HepG2 (cell line): Measurements from ENCODE around the gene TJP2. TPM values are rescaled to one million over a fixed set of nuclear protein-coding genes. Genes with fewer than 3 reads are reported as not detected.
A peak's percentile ranks its signal among the peaks of the same experiment; 100 is the strongest.

Experiments
- PAF1 ChIP-seq: IDR thresholded peaks from 2 replicates; pipeline ENCODE4 v1.6.1; 2016; ENCODE audit warnings: missing genetic modification reagents, missing compliant biosample characterization
- TBX2 ChIP-seq: sonication (generic); formaldehyde crosslinking; IDR thresholded peaks from 2 replicates; pipeline ENCODE4 v1.5.0; 2020; ENCODE audit warnings: missing genetic modification reagents, mild to moderate bottlenecking, borderline replicate concordance
- WIZ ChIP-seq: sonication (generic); formaldehyde crosslinking; IDR thresholded peaks from 2 replicates; pipeline ENCODE4 v1.5.1; 2020; ENCODE audit warnings: mild to moderate bottlenecking, missing genetic modification reagents
- polyA plus RNA-seq, 8 experiments: library from polyadenylated mRNA; depleted of rRNA in 3 of 8; stranded (reverse) in 7 of 8; unstranded in 1 of 8; fragments of >200 nt; fragmentation: Illumina TruSeq in 4 of 8; extraction: Trizol in 4 of 8; gene quantifications; 2 replicates each; pipeline versions ENCODE4 v1.2.1 to v1.2.3, GENCODE V29; 2011 to 2016; ENCODE audit warnings: low read depth in 4 of 8, missing spikeins in 1 of 8, mixed read lengths in 1 of 8; ENCODE audit not compliant: insufficient read depth in 1 of 8
- total RNA-seq, 5 experiments: library from RNA; depleted of rRNA; stranded (reverse); fragments of >200 nt; fragmentation: Illumina TruSeq; extraction: Trizol; gene quantifications; 2 replicates each; pipeline ENCODE4 v1.2.3, GENCODE V29; 2016; ENCODE audit warnings: low read depth in 1 of 5
- TF ChIP-seq, protein P1 (sequence below): sonication (generic); formaldehyde crosslinking; IDR thresholded peaks from 2 replicates; pipeline ENCODE4 v1.4.0; 2020; ENCODE audit warnings: missing genetic modification reagents, borderline replicate concordance
- TF ChIP-seq, protein P2 (sequence below): IDR thresholded peaks from 2 replicates; pipeline ENCODE4 v1.6.1; 2012; ENCODE audit warnings: low read length, improper control_type of control experiment
- TF ChIP-seq, protein P3 (sequence below): sonication (generic); formaldehyde crosslinking; IDR thresholded peaks from 2 replicates; pipeline ENCODE4 v1.9.0; 2022; ENCODE audit warnings: low read depth, missing genetic modification reagents
- TF ChIP-seq, protein P4 (sequence below): sonication (generic); formaldehyde crosslinking; IDR thresholded peaks from 2 replicates; pipeline ENCODE4 v1.4.0; 2020; ENCODE audit warnings: missing genetic modification reagents, borderline replicate concordance
- TF ChIP-seq, protein P5 (sequence below): sonication (generic); formaldehyde crosslinking; IDR thresholded peaks from 2 replicates; pipeline ENCODE4 v1.4.0; 2020; ENCODE audit warnings: mild to moderate bottlenecking, missing genetic modification reagents

TJP2 gene
- total and polyA plus RNA-seq, 2 of the 13 experiments (the other 11 are each of a cell fraction or from before 2014, with no cell fraction given) = 109 to 110 TPM

DNA sequence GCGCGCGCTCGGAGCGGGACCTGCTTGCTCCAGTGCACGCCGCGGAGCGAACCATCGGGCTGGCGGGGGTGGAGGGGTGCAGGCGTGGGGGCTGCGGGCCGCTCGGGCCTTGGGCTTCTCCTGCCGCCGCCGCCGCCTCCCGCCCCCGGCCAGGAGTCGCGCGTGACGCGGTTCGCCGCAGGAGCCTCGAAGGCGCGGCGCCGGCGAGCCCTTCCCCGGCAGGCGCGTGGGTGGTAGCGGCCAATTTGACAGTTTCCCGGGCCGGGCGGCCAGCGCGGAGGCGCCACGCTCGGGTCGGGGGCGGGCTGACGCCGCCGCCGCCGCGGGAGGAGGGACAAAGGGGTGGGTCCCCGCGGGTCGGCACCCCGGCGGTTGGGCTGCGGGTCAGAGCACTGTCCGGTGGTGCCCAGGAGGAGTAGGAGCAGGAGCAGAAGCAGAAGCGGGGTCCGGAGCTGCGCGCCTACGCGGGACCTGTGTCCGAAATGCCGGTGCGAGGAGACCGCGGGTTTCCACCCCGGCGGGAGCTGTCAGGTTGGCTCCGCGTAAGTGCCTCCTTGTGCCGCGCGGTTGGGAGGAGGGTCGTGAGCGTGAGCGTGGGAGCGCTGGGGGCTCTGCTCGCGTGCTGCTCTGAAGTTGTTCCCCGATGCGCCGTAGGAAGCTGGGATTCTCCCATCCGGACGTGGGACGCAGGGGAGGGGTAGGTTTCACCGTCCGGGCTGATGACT lies at the start of gene TJP2 (continued):
- TF ChIP-seq, protein P1, sequence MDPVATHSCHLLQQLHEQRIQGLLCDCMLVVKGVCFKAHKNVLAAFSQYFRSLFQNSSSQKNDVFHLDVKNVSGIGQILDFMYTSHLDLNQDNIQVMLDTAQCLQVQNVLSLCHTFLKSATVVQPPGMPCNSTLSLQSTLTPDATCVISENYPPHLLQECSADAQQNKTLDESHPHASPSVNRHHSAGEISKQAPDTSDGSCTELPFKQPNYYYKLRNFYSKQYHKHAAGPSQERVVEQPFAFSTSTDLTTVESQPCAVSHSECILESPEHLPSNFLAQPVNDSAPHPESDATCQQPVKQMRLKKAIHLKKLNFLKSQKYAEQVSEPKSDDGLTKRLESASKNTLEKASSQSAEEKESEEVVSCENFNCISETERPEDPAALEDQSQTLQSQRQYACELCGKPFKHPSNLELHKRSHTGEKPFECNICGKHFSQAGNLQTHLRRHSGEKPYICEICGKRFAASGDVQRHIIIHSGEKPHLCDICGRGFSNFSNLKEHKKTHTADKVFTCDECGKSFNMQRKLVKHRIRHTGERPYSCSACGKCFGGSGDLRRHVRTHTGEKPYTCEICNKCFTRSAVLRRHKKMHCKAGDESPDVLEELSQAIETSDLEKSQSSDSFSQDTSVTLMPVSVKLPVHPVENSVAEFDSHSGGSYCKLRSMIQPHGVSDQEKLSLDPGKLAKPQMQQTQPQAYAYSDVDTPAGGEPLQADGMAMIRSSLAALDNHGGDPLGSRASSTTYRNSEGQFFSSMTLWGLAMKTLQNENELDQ (CRISPR knock-in tag) = no peak
- TF ChIP-seq TBX2 = peak; percentile 73; the same call in 1 of the 2 replicates
- TF ChIP-seq, protein P2, sequence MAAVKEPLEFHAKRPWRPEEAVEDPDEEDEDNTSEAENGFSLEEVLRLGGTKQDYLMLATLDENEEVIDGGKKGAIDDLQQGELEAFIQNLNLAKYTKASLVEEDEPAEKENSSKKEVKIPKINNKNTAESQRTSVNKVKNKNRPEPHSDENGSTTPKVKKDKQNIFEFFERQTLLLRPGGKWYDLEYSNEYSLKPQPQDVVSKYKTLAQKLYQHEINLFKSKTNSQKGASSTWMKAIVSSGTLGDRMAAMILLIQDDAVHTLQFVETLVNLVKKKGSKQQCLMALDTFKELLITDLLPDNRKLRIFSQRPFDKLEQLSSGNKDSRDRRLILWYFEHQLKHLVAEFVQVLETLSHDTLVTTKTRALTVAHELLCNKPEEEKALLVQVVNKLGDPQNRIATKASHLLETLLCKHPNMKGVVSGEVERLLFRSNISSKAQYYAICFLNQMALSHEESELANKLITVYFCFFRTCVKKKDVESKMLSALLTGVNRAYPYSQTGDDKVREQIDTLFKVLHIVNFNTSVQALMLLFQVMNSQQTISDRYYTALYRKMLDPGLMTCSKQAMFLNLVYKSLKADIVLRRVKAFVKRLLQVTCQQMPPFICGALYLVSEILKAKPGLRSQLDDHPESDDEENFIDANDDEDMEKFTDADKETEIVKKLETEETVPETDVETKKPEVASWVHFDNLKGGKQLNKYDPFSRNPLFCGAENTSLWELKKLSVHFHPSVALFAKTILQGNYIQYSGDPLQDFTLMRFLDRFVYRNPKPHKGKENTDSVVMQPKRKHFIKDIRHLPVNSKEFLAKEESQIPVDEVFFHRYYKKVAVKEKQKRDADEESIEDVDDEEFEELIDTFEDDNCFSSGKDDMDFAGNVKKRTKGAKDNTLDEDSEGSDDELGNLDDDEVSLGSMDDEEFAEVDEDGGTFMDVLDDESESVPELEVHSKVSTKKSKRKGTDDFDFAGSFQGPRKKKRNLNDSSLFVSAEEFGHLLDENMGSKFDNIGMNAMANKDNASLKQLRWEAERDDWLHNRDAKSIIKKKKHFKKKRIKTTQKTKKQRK = no peak
- TF ChIP-seq WIZ (CRISPR knock-in tag) = no peak
- TF ChIP-seq, protein P3, sequence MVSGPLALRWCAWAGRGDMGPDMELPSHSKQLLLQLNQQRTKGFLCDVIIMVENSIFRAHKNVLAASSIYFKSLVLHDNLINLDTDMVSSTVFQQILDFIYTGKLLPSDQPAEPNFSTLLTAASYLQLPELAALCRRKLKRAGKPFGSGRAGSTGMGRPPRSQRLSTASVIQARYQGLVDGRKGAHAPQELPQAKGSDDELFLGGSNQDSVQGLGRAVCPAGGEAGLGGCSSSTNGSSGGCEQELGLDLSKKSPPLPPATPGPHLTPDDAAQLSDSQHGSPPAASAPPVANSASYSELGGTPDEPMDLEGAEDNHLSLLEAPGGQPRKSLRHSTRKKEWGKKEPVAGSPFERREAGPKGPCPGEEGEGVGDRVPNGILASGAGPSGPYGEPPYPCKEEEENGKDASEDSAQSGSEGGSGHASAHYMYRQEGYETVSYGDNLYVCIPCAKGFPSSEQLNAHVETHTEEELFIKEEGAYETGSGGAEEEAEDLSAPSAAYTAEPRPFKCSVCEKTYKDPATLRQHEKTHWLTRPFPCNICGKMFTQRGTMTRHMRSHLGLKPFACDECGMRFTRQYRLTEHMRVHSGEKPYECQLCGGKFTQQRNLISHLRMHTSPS (CRISPR knock-in tag) = no peak
- TF ChIP-seq, protein P4, sequence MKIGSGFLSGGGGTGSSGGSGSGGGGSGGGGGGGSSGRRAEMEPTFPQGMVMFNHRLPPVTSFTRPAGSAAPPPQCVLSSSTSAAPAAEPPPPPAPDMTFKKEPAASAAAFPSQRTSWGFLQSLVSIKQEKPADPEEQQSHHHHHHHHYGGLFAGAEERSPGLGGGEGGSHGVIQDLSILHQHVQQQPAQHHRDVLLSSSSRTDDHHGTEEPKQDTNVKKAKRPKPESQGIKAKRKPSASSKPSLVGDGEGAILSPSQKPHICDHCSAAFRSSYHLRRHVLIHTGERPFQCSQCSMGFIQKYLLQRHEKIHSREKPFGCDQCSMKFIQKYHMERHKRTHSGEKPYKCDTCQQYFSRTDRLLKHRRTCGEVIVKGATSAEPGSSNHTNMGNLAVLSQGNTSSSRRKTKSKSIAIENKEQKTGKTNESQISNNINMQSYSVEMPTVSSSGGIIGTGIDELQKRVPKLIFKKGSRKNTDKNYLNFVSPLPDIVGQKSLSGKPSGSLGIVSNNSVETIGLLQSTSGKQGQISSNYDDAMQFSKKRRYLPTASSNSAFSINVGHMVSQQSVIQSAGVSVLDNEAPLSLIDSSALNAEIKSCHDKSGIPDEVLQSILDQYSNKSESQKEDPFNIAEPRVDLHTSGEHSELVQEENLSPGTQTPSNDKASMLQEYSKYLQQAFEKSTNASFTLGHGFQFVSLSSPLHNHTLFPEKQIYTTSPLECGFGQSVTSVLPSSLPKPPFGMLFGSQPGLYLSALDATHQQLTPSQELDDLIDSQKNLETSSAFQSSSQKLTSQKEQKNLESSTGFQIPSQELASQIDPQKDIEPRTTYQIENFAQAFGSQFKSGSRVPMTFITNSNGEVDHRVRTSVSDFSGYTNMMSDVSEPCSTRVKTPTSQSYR = no peak
- TF ChIP-seq, protein P5, sequence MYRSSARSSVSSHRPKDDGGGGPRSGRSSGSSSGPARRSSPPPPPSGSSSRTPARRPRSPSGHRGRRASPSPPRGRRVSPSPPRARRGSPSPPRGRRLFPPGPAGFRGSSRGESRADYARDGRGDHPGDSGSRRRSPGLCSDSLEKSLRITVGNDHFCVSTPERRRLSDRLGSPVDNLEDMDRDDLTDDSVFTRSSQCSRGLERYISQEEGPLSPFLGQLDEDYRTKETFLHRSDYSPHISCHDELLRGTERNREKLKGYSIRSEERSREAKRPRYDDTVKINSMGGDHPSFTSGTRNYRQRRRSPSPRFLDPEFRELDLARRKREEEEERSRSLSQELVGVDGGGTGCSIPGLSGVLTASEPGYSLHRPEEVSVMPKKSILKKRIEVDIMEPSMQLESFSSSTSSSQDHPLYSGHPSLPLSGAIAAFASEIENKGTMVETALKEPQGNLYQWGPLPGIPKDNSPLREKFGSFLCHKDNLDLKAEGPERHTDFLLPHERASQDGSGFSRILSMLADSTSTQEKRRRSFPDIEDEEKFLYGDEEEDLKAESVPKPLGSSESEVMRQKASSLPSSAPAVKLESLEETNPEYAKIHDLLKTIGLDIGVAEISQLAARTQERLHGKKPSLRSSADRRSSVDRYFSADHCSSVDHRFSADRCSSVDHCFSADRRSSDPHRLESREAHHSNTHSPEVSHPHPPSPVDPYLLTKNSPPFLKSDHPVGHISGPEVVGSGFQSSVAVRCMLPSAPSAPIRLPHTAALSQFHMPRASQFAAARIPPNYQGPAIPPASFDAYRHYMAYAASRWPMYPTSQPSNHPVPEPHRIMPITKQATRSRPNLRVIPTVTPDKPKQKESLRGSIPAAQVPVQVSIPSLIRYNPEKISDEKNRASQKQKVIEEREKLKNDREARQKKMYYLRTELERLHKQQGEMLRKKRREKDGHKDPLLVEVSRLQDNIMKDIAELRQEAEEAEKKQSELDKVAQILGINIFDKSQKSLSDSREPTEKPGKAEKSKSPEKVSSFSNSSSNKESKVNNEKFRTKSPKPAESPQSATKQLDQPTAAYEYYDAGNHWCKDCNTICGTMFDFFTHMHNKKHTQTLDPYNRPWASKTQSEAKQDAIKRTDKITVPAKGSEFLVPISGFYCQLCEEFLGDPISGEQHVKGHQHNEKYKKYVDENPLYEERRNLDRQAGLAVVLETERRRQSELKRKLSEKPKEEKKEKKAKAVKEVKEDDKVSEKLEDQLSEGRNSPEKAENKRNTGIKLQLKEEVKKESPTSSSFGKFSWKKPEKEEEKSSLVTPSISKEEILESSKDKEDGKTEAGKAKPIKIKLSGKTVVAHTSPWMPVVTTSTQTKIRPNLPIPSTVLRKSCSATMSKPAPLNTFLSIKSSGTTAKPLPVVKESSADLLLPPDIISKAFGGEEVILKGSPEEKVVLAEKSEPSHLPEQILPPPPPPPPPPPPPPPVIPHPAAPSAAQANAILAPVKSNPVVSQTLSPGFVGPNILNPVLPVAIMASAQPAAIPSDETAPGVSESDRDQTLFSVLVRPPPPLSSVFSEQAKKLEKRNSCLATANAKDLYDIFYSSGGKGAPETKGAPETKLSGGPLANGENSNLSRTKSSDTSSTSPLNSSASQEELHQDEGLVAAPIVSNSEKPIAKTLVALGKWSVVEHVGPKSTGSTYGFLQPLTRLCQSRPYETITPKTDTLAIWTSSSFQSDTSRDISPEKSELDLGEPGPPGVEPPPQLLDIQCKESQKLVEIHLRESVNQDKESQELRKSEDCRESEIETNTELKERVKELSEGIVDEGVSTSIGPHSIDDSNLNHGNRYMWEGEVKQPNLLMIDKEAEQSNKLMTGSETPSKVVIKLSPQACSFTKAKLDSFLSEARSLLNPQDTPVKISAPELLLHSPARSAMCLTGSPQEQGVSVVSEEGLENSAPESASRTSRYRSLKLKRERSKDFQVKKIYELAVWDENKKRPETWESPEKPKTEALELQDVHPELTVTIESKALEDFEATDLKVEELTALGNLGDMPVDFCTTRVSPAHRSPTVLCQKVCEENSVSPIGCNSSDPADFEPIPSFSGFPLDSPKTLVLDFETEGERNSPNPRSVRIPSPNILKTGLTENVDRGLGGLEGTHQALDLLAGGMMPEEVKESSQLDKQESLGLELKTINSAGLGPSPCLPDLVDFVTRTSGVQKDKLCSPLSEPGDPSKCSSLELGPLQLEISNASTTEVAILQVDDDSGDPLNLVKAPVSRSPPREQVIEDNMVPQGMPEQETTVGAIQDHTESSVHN (CRISPR knock-in tag) = no peak
- TF ChIP-seq PAF1 = no peak
